GM21390 (cell line): ENCODE measurements around the gene PDPR.
"Not testable (repeated sequence)": the region's sequence is repeated elsewhere in the genome, so short reads cannot be mapped to it uniquely, and the experiment has no call there.

Experiments used
- ATAC-seq: cut with Tn5 transposase; IDR thresholded peaks from one replicate; pipeline ENCODE4 v1.9.1; 2021; ENCODE audit not compliant: unreplicated experiment

The PDPR gene

DNA sequence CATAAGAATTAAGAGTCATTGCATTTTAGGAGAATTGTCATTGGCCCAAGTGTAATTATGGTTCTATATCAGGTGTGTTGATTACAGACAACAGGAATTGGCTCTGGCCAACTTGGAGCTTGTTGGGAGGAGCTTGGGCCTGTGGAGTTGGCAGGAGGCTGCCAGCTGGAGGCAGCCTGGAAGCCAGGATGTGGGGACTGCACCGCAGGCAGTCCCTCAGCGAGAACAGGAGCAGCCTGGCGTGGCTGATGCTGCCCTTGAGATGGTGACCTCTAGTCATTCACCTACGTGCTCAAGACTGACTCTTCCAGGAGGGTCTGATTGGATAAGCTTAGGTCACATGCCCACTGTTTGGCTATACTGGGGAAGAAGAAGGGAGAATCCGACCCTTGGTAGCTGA is 13.6 kb downstream of the PDPR start:
- not testable (repeated sequence) for ATAC-seq

- not testable (repeated sequence) for ATAC-seq
These were observed 14.7 kb downstream of the PDPR start for GRCh38 chr16:70128844-70129243.

GRCh38 chr16:70135796-70136195 is 21.7 kb downstream of the PDPR start:
- not testable (repeated sequence) for ATAC-seq

GRCh38 chr16:70136595-70136994 is 22.5 kb downstream of the PDPR start:
- not testable (repeated sequence) for ATAC-seq

GRCh38 chr16:70142739-70143138 is 28.6 kb downstream of the PDPR start:
- ATAC-seq: not testable (repeated sequence)

- not testable (repeated sequence) for ATAC-seq
These were observed 29.2 kb downstream of the PDPR start for GRCh38 chr16:70143231-70143895.

DNA sequence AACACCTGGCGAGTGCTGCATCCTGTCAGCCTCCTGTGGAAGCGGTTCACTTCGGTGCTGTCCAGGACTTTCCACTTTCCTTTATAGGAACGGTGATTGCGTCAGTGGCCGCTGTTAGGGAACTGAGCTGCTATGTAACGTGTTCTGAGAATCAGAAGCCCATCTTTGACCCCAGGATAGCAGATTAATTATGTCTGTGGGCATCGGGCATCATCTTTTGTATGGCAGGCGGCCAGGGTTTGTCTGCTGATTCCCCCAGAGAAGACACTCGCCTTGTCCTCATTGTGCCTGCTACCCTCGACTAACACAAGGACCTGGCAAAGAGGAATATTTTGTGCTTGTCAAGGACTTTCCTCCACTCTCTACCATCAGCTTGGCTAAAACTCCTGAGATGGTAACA is 33.7 kb downstream of the PDPR start:
- not testable (repeated sequence) for ATAC-seq

- not testable (repeated sequence) for ATAC-seq
These were observed 34.3 kb downstream of the PDPR start for GRCh38 chr16:70148453-70148852.

GRCh38 chr16:70149296-70149695 is 35.2 kb downstream of the PDPR start:
- not testable (repeated sequence) for ATAC-seq

GRCh38 chr16:70151391-70151790 is 37.3 kb downstream of the PDPR start:
- no peak for ATAC-seq

DNA sequence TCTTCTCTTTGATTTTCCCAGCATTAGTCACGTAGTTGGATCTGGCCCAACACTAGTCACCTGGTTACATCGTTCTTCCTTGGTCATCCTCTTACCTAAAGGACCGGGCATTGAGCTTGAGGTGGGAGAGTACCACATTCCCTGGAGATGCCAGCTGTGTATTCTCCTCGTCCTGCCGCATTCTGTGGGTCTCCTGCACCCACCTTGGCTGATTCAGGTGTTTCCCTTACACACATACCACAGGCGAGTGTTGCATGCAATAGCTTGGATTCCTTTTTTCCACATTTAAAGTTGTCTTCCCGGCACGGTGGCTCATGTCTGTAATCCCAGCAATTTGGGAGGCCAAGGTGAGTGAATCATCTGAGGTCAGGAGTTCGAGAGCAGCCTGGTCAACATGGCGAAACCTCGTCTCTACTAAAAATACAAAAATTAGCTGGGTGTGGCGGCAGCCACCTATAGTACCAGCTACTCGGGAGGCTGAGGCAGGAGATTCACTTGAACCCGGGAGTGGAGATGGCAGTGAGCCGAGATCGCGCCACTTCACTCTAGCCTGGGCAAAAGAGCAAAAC is 37.9 kb downstream of the PDPR start:
- no peak for ATAC-seq

GRCh38 chr16:70152578-70153302 is 38.6 kb downstream of the PDPR start:
- no peak for ATAC-seq

- ATAC-seq: not testable (repeated sequence)
These were observed 40.6 kb downstream of the PDPR start for GRCh38 chr16:70154736-70155135.

- no peak for ATAC-seq
These were observed 42.3 kb downstream of the PDPR start for GRCh38 chr16:70156207-70156978.

GRCh38 chr16:70157105-70157476 is 43.0 kb downstream of the PDPR start:
- no peak for ATAC-seq

DNA sequence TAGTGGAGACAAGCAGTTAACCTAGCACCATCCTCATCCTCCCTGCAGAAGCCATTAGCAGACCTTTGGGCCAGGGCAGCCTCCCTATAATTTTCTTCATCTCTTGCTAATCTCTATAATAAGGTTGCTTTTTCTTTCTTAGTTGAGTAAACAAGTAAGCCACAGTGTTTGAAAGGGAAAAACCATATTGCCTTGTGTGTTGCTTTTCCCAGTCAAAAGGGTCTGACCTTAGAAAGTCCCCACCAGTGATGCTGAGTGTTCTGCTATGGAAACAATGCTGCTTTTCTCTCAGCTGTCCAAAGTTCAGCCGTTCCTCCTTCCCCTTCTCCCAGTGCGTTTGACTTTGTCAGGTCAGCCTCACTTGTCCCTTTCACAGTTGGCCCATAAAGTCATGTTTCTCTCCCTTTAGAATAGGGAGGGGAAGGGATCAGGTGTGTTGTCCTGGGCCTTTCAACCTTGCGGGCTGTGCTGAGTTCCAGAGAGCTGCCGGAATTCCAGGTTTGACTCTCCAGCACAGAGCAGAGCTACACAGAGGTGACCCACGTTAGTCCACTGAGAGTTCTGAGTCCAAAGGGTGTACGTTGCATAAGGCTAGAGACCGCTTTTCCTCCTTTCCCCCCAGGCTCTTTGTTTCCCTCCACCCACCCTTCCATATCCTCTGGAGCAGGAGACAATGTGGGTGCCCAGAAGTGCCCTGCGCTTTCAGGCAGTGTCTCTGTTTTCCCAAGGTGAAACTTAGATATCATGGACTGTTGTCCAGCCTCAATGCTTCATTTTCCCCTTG is 43.5 kb downstream of the PDPR start:
- no peak for ATAC-seq

DNA sequence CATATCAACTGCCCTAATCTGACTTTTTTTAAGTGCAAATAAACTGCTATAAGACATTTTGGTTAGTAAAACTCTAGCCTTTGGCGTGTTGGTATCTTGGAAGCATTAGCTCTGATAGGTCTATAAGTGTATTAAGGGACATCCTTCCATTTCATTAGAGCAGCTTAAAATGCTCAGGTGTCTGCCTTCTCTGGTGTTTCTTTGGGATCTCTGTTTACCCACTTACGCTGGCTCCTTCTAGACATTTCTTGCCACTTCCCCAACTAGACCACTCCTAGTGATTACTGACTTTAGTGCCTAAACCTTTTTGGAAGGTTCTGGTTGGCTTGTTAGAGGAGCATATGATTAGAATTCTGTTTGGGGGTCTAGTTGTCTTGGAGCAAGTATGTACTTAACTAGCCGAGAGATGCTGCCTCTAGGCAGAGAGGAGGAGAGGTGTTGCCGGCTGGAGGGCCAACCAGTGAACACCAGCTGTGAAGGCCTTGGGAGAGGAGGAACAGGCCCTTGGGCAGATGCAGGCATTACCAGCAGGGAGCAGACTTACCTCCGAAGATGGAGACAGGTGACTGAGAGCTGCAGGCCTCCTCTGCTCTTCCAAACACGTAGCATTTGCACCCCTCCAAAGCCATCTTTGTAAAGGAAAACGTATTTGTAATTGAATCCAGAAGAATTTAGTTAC is 44.3 kb downstream of the PDPR start:
- no peak for ATAC-seq

GRCh38 chr16:70159355-70160348 is 45.5 kb downstream of the PDPR start:
- ATAC-seq: no peak

GRCh38 chr16:70160388-70160787 is 46.3 kb downstream of the PDPR start:
- no peak for ATAC-seq
